Calu3 (cell line): ENCODE results near the gene SIGLEC8. TPM values are rescaled to one million over a fixed set of nuclear protein-coding genes. Genes with fewer than 3 reads are reported as not detected.

Experiments
- BruUV-seq: library from RNA; stranded (reverse); fragments of 400-500 nt; replicated peaks from 2 replicates; lab custom pipeline; 2021; lab: Mats Ljungman, UMichigan
- CTCF ChIA-PET: fragments of 300-600 bp; sonication (Branson Sonifier 250); formaldehyde crosslinking; loops from one replicate; lab custom pipeline; 2022; ENCODE audit warnings: antibody characterized with exemption; lab: Charles Lee
- DNase-seq: peaks from one replicate; pipeline ENCODE4 v3.0.0; 2022
- H3K27ac Mint-ChIP-seq: one replicate; pipeline ENCODE4 v1.8.0; 2022; ENCODE audit warnings: mixed read lengths; ENCODE audit not compliant: unreplicated experiment
- H3K27me3 Mint-ChIP-seq: one replicate; pipeline ENCODE4 v1.8.0; 2022; ENCODE audit warnings: mixed read lengths; ENCODE audit not compliant: unreplicated experiment
- H3K36me3 Mint-ChIP-seq: one replicate; pipeline ENCODE4 v1.8.0; 2022; ENCODE audit warnings: mild to moderate bottlenecking, moderate library complexity, mixed read lengths; ENCODE audit not compliant: insufficient read depth, unreplicated experiment
- H3K4me1 Mint-ChIP-seq: one replicate; pipeline ENCODE4 v1.8.0; 2022; ENCODE audit warnings: mild to moderate bottlenecking, low read depth, mixed read lengths; ENCODE audit not compliant: unreplicated experiment
- H3K4me3 Mint-ChIP-seq: one replicate; pipeline ENCODE4 v1.8.0; 2022; ENCODE audit warnings: mild to moderate bottlenecking, low read depth, moderate library complexity, mixed read lengths; ENCODE audit not compliant: unreplicated experiment
- H3K9me3 Mint-ChIP-seq: one replicate; pipeline ENCODE4 v1.8.0; 2022; ENCODE audit warnings: low read depth, mixed read lengths; ENCODE audit not compliant: unreplicated experiment
- intact Hi-C: fragments of 100-400 bp; cut with micrococcal nuclease; formaldehyde crosslinking; loops from one replicate; pipeline ENCODE4 v1.10.0; 2022; ENCODE audit not compliant: unreplicated experiment
- total RNA-seq: library from RNA; stranded (reverse); gene quantifications from 2 replicates; pipeline ENCODE4 v1.2.3, GENCODE V29; 2022
- TF ChIP-seq, protein P1 (sequence below): fragments of 200-600 bp; IDR thresholded peaks from one replicate; pipeline ENCODE4 v1.8.0; 2022; ENCODE audit warnings: antibody characterized with exemption; ENCODE audit not compliant: unreplicated experiment

Gene SIGLEC8
- total RNA-seq, 1 experiment from 2014 or later: not detected

DNA sequence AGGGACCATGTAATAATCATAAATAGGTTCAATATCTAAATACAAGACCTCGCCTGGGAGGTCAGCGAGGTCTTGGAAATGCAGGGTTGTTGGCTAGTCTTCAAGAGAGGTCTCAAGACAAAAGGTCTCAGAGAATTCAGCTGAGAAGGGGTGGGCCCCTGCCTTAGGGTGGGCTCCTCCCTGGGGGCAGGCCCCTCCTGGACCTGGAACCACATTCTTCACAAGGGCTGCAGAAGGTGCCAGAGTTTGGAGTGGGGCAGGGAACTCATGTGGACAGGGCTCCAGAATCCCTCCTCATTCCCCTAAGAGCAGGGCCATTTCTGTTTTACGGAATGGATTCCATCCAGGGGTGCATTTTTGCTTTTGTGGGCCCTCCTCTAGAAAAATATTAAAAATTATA lies 30.2 kb upstream of the SIGLEC8 start:
- BruUV-seq: no TSS peak
- H3K36me3 Mint-ChIP-seq: no peaks in the 10 kb centered on the region
- TF ChIP-seq, protein P1, sequence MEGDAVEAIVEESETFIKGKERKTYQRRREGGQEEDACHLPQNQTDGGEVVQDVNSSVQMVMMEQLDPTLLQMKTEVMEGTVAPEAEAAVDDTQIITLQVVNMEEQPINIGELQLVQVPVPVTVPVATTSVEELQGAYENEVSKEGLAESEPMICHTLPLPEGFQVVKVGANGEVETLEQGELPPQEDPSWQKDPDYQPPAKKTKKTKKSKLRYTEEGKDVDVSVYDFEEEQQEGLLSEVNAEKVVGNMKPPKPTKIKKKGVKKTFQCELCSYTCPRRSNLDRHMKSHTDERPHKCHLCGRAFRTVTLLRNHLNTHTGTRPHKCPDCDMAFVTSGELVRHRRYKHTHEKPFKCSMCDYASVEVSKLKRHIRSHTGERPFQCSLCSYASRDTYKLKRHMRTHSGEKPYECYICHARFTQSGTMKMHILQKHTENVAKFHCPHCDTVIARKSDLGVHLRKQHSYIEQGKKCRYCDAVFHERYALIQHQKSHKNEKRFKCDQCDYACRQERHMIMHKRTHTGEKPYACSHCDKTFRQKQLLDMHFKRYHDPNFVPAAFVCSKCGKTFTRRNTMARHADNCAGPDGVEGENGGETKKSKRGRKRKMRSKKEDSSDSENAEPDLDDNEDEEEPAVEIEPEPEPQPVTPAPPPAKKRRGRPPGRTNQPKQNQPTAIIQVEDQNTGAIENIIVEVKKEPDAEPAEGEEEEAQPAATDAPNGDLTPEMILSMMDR: no peak
- intact Hi-C loops: no loop called here
- H3K4me3 Mint-ChIP-seq: no peak overlapping the region
- peaks cover 9% of the 10 kb centered on the region for H3K9me3 Mint-ChIP-seq
- peaks cover 24% of the 10 kb centered on the region for H3K27me3 Mint-ChIP-seq
- CTCF ChIA-PET: interaction anchor here (0.5 kb wide), 1 partner anchor 200 kb away, joined by 3 read pairs; no protein-coding TSS in a partner anchor
- no peak overlapping the region for H3K27ac Mint-ChIP-seq
- no peak for DNase-seq
- H3K4me1 Mint-ChIP-seq: no peaks in the 10 kb centered on the region

DNA sequence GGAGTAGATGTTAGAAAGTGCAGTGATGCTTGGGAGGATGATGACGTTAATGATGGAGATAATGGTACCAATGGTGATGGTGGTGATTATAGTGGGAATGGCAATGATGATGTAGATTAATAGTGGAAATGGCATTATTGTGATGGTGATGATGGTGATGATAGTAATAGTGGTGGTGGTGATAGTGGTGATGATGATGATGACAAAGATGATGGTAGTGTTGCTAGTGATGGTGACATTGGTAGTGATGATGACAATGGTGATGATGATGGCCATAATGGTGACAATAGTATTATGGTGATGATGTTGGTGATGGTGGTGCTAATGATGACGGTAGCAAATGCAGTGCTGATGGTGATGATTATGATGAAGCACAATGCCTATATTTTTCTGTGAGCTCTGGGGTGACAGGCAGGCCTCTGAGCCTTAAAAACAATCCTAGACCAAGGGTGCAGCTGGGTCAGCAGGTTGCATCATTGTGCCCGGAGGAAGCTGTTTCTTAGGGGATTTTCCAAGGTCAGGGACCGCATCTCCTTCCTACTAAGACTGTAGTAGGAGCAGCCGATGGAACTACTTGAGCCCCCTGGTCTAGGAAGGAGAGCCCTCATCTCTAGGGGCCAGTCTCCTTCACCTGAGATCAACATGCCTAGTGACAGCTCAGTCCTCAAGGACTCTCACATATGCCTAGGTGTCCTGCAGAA lies 27.9 kb upstream of the SIGLEC8 start:
- TF ChIP-seq, protein P1: no peak
- CTCF ChIA-PET: interaction anchor here (0.6 kb wide), 1 partner anchor 171 kb away, joined by 4 read pairs; no protein-coding TSS in a partner anchor
- H3K4me1 Mint-ChIP-seq: no peaks in the 10 kb centered on the region
- no peaks in the 10 kb centered on the region for H3K36me3 Mint-ChIP-seq
- H3K4me3 Mint-ChIP-seq: no peak overlapping the region
- H3K27me3 Mint-ChIP-seq: peaks cover 13% of the 10 kb centered on the region
- intact Hi-C loops: no loop called here
- BruUV-seq: no TSS peak
- DNase-seq: no peak
- H3K9me3 Mint-ChIP-seq: peaks cover 6% of the 10 kb centered on the region
- no peak overlapping the region for H3K27ac Mint-ChIP-seq

DNA sequence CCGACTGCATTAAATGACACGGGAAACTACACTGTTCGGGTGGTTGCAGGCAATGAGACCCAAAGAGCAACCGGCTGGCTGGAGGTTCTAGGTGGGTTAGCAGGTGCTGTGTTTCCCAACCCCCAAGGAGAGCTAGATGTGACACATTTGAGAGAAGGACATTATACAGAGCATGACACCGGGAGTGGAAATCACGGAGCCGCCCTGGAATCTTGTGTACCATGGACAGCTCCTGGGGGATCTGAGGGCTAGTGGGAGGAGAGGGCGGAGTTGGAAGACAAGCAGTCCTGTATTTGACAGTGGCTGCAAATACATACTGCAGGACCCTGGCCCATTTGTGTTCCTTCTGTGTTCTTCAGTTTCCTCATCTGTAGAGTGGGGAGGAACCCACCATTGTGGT lies 22.3 kb upstream of the SIGLEC8 start:
- peaks cover 27% of the 10 kb centered on the region for H3K27me3 Mint-ChIP-seq
- no TSS peak for BruUV-seq
- CTCF ChIA-PET: no interaction called here
- no peak overlapping the region for H3K4me3 Mint-ChIP-seq
- intact Hi-C loops: no loop called here
- no peak overlapping the region for H3K27ac Mint-ChIP-seq
- peaks cover 12% of the 10 kb centered on the region for H3K4me1 Mint-ChIP-seq
- H3K36me3 Mint-ChIP-seq: no peaks in the 10 kb centered on the region
- peak; percentile 21 for DNase-seq
- TF ChIP-seq, protein P1: no peak
- peaks cover 5% of the 10 kb centered on the region for H3K9me3 Mint-ChIP-seq

DNA sequence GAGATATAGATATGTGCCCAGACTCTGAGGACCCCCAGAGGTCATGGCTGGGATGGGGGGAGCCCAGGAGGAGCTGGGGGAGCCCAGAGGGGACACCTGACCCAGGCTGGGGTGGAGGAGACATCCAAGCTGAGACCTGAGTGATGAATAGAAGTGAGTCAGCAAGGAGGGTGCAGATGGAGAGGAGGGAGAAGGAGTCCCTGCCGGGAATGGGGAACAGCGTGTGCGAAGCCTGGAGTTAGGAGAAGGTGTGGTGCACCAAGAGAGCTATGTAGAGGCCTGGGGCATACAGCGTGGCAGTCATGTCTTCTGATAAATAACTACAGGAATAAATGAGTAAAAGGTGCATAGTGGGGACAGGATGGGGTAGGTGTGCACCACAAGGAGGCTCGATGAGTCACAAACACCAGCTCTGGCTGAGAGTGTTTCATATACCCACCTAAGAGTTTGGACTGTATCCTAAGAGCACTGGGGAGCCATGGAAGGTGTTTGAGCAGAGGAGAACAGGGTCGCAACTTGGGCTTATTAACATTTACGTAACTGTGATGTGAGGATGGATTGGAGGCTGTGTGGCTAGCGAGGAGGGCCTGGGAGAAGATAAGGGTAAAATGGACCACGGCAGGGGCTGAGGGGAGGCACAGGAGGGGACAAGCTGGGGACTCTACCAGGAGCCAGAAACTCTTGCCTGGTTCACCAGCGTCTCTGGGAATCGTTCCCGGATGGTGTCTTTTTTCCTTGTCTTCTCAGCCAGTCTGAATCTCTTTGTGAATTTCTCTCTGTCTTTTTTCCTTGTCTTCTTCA lies 21.5 kb upstream of the SIGLEC8 start:
- CTCF ChIA-PET: no interaction called here
- H3K27ac Mint-ChIP-seq: no peak overlapping the region
- intact Hi-C loops: loop anchor here (10.0 kb wide), 1 partner anchor 95 kb away; the partner anchor contains the start of gene ZNF175
- peaks cover 27% of the 10 kb centered on the region for H3K27me3 Mint-ChIP-seq
- no TSS peak for BruUV-seq
- peaks cover 5% of the 10 kb centered on the region for H3K9me3 Mint-ChIP-seq
- TF ChIP-seq, protein P1: no peak
- peaks cover 21% of the 10 kb centered on the region for H3K4me1 Mint-ChIP-seq
- DNase-seq: no peak
- H3K4me3 Mint-ChIP-seq: no peak overlapping the region
- H3K36me3 Mint-ChIP-seq: peaks cover 4% of the 10 kb centered on the region
